Measurements from ENCODE around the gene AKR1B15. TPM values are rescaled to one million over a fixed set of nuclear protein-coding genes. Genes with fewer than 3 reads are reported as not detected.

The AKR1B15 gene
- total and polyA plus RNA-seq, 9 donors: 0.22 TPM; not detected in 8

GRCh38 chr7:134528749-134529148 lies 20.2 kb upstream of the AKR1B15 start:
- Histone ChIP-seq H3K4me3 (no peak overlapping the region), H3K4me1 (ENCODE audit: insufficient read depth) (peaks cover 5% of the 10 kb centered on the region), H3K27me3 (no peaks in the 10 kb centered on the region), H3K27ac (no peak overlapping the region), H3K36me3 (no peaks in the 10 kb centered on the region), H3K9me3 (no peaks in the 10 kb centered on the region)
- intact Hi-C loops (cut with DNase I): no loop called here
- WGBS, 3 donors: 64 to 82% (median 74%) methylated on average over 5 of the region's 5 CpGs
- no peak for DNase-seq
- TF ChIP-seq POLR2A (IDR thresholded peaks at IDR 0.05): no peak
- TF ChIP-seq CTCF (IDR thresholded peaks at IDR 0.05): no peak
- no peak for TF ChIP-seq EP300 (IDR thresholded peaks at IDR 0.05)

- no peak overlapping the region for H3K27ac ChIP-seq
- no peaks in the 10 kb centered on the region for H3K9me3 ChIP-seq
- H3K27me3 ChIP-seq: no peaks in the 10 kb centered on the region
- intact Hi-C loops (cut with DNase I): no loop called here
- no peak for DNase-seq
- no peak overlapping the region for H3K4me3 ChIP-seq
- no peaks in the 10 kb centered on the region for H3K36me3 ChIP-seq
- peaks cover 5% of the 10 kb centered on the region for H3K4me1 ChIP-seq (ENCODE audit: insufficient read depth)
- WGBS, 3 donors: 83 to 90% (median 88%) methylated on average over 5 of the region's 5 CpGs
- no peak for TF ChIP-seq CTCF (IDR thresholded peaks at IDR 0.05)
Observed at GRCh38 chr7:134530460-134530859, 18.4 kb upstream of the AKR1B15 start.

GRCh38 chr7:134532180-134532953 lies 16.5 kb upstream of the AKR1B15 start:
- H3K27me3 ChIP-seq: no peaks in the 10 kb centered on the region
- intact Hi-C loops (cut with DNase I): no loop called here

GRCh38 chr7:134532954-134533218 lies 16.0 kb upstream of the AKR1B15 start:
- no peak for DNase-seq
- H3K27me3 ChIP-seq: no peaks in the 10 kb centered on the region
- intact Hi-C loops (cut with DNase I): no loop called here
- H3K36me3 ChIP-seq: no peaks in the 10 kb centered on the region
- TF ChIP-seq CTCF (IDR thresholded peaks at IDR 0.05) (no peak), EP300 (IDR thresholded peaks at IDR 0.05) (no peak), POLR2A (IDR thresholded peaks at IDR 0.05) (no peak)
- no peak overlapping the region for H3K4me3 ChIP-seq
- H3K4me1 ChIP-seq (ENCODE audit: insufficient read depth): no peaks in the 10 kb centered on the region
- H3K27ac ChIP-seq: no peak overlapping the region
- WGBS, 3 donors: 76 to 85% (median 78%) methylated on average over 3 of the region's 3 CpGs
- H3K9me3 ChIP-seq: no peaks in the 10 kb centered on the region

More at GRCh38 chr7:134532180-134532953, 16.5 kb upstream of the AKR1B15 start:
- 67 to 75% (median 70%) methylated on average over 3 of the region's 3 CpGs for WGBS, 3 donors
- Histone ChIP-seq H3K4me1 (ENCODE audit: insufficient read depth) (peaks cover 3% of the 10 kb centered on the region), H3K27ac (no peak overlapping the region), H3K36me3 (no peaks in the 10 kb centered on the region), H3K9me3 (no peaks in the 10 kb centered on the region), H3K4me3 (no peak overlapping the region)
- DNase-seq: no peak
- TF ChIP-seq EP300 (IDR thresholded peaks at IDR 0.05): no peak
- no peak for TF ChIP-seq POLR2A (IDR thresholded peaks at IDR 0.05)
- no peak for TF ChIP-seq CTCF (IDR thresholded peaks at IDR 0.05)
